ENCODE results near the gene SMOC2. TPM values are rescaled to one million over a fixed set of nuclear protein-coding genes. Genes with fewer than 3 reads are reported as not detected.

SMOC2 gene
- total RNA-seq, 1 donor from 2014 or later: 12.6 TPM

DNA sequence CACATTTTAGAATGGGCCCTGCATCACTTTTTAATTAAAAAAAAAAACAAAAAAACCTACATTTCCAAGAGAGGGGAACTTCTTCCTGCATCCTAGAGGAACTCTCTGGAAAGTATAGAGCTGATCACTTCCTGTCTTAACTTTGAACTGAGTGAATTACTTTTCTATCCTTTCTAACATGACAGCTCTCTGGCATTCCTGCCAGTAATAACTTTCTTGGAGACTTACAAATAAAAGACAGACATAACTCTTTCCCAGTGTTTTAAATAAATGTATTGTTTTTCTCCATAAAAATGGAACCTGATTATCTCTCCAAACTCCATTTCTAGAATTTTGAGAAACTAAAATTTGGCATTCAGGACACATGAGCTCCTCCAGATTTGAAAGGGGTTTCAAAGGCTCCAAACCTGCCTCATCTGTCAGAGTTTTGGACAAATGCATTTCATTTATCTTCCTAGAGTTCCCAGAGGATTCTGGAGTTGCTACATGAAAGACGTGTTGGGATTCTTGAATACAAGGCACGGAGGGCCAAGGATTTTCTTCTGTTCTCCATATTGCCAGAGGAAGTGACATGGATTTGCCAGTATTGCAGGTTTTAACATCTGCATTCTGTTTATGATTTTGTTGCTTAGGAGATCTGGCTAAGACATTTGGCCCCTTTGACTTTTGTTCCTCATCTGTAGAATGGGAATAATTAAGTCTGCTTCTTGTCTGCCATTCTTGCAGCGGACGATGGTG lies 2.0 kb upstream of the SMOC2 start:
- no peaks in the 10 kb centered on the region for H3K4me1 ChIP-seq
- intact Hi-C loops (cut with DNase I): loop anchor here (5.0 kb wide), 1 partner anchor 108 kb away; no protein-coding TSS in a partner anchor
- H3K27ac ChIP-seq: no peak overlapping the region
- TF ChIP-seq, protein P1, sequence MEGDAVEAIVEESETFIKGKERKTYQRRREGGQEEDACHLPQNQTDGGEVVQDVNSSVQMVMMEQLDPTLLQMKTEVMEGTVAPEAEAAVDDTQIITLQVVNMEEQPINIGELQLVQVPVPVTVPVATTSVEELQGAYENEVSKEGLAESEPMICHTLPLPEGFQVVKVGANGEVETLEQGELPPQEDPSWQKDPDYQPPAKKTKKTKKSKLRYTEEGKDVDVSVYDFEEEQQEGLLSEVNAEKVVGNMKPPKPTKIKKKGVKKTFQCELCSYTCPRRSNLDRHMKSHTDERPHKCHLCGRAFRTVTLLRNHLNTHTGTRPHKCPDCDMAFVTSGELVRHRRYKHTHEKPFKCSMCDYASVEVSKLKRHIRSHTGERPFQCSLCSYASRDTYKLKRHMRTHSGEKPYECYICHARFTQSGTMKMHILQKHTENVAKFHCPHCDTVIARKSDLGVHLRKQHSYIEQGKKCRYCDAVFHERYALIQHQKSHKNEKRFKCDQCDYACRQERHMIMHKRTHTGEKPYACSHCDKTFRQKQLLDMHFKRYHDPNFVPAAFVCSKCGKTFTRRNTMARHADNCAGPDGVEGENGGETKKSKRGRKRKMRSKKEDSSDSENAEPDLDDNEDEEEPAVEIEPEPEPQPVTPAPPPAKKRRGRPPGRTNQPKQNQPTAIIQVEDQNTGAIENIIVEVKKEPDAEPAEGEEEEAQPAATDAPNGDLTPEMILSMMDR (IDR thresholded peaks at IDR 0.05): no peak
- no peak overlapping the region for H3K4me3 ChIP-seq
- H3K36me3 ChIP-seq: no peaks in the 10 kb centered on the region
- peaks cover 37% of the 10 kb centered on the region for H3K27me3 ChIP-seq (ENCODE audit: low read depth)
- H3K9me3 ChIP-seq: no peaks in the 10 kb centered on the region
- ATAC-seq (no peak), DNase-seq (no peak)

- ATAC-seq (no peak), DNase-seq (no peak)
- intact Hi-C loops (cut with DNase I): loop anchor here (5.0 kb wide), 1 partner anchor 107 kb away; no protein-coding TSS in a partner anchor
- Histone ChIP-seq H3K4me3 (no peak overlapping the region), H3K9me3 (no peaks in the 10 kb centered on the region), H3K27ac (no peak overlapping the region), H3K36me3 (no peaks in the 10 kb centered on the region), H3K4me1 (no peaks in the 10 kb centered on the region), H3K27me3 (ENCODE audit: low read depth) (peaks cover 39% of the 10 kb centered on the region)
- TF ChIP-seq, protein P1 (IDR thresholded peaks at IDR 0.05): no peak
Measured at GRCh38 chr6:168439794-168440450, 1.1 kb upstream of the SMOC2 start.

GRCh38 chr6:168441434-168442391 lies 729 bp downstream of the SMOC2 start:
- Histone ChIP-seq H3K27me3 (ENCODE audit: low read depth) (peaks cover 46% of the 10 kb centered on the region), H3K27ac (no peak overlapping the region), H3K4me3 (peak overlapping the region; percentile 53), H3K9me3 (no peaks in the 10 kb centered on the region), H3K36me3 (no peaks in the 10 kb centered on the region), H3K4me1 (no peaks in the 10 kb centered on the region)
- intact Hi-C loops (cut with DNase I): no loop called here
- DNase-seq: no peak
- peak; percentile 51 to 52 for ATAC-seq
- TF ChIP-seq, protein P1 (IDR thresholded peaks at IDR 0.05): no peak

DNA sequence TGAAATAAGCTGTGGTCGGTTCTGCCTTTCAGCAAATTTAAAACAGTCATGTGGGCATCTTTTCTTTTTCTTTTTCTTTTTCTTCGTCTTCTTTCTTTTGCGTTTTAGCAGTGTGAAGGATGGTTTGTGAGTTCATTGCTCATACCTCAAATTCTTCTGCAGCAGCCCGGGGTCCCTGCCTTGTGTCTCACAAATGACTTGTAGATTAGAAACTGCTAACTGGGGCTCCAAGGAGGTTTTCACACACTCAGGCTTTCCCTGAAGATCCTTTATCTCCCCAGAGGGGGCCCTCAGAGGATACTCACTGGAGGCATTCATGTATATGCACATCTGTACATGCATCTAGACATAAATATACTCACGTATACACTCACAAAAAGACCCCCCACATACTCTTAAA lies 1.7 kb downstream of the SMOC2 start:
- H3K27ac ChIP-seq: no peak overlapping the region
- DNase-seq (no peak), ATAC-seq (no peak)
- no peaks in the 10 kb centered on the region for H3K9me3 ChIP-seq
- intact Hi-C loops (cut with DNase I): no loop called here
- no peaks in the 10 kb centered on the region for H3K36me3 ChIP-seq
- no peaks in the 10 kb centered on the region for H3K4me1 ChIP-seq
- no peak overlapping the region for H3K4me3 ChIP-seq
- peaks cover 48% of the 10 kb centered on the region for H3K27me3 ChIP-seq (ENCODE audit: low read depth)
- TF ChIP-seq, protein P1 (IDR thresholded peaks at IDR 0.05): no peak

DNA sequence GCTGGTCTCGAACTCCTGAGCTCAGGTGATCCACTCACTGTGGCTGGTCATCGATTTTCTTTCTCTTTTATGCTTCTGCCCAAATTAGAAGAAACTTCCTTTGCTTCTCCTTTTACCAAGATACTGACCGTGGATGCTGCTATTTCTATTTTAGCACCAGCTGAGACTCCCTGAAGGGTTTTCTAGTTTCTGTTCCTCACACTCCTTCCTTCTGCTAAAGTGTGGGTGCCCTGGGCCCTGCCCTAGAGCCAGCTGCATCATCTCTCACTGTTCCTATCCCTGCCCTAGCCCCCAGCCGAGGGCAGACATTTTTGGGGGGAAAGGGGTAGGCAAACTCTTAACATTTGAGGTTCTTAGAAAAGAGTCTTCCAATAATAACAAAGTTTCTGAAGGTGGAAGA lies 6.3 kb downstream of the SMOC2 start:
- ATAC-seq (no peak), DNase-seq (no peak)
- Histone ChIP-seq H3K4me3 (no peak overlapping the region), H3K4me1 (no peaks in the 10 kb centered on the region), H3K27ac (no peak overlapping the region), H3K36me3 (no peaks in the 10 kb centered on the region), H3K27me3 (ENCODE audit: low read depth) (peaks cover 24% of the 10 kb centered on the region), H3K9me3 (no peaks in the 10 kb centered on the region)
- TF ChIP-seq, protein P1 (IDR thresholded peaks at IDR 0.05): no peak
- intact Hi-C loops (cut with DNase I): no loop called here

Data from lower lobe of right lung (tissue), 2 donors.